Mesenchymal stem cell (in vitro differentiated cells and primary cell): ENCODE results near the gene IL4.

Source experiments
- DNase-seq: peaks from one replicate; pipeline ENCODE4 v3.0.0-alpha.2; 2013
- H2AFZ ChIP-seq: one replicate; pipeline ENCODE4 v1.6.1; 2013; ENCODE audit warnings: low read depth, mild to moderate bottlenecking, control low read depth, inconsistent platforms, low read length, moderate library complexity
- H2AK5ac ChIP-seq: 2 replicates; pipeline ENCODE4 v1.6.1; 2013; ENCODE audit warnings: low read length, moderate library complexity, mild to moderate bottlenecking, inconsistent platforms; ENCODE audit not compliant: severe bottlenecking
- H2BK120ac ChIP-seq: one replicate; pipeline ENCODE4 v1.6.1; 2013; ENCODE audit warnings: low read depth, mild to moderate bottlenecking, inconsistent platforms, low read length, moderate library complexity
- H2BK12ac ChIP-seq, 2 experiments: one replicate each; pipeline ENCODE4 v1.6.1; 2013; ENCODE audit warnings: inconsistent platforms in 2 of 2, low read length in 2 of 2, mild to moderate bottlenecking in 2 of 2, moderate library complexity in 2 of 2, control low read depth in 1 of 2
- H2BK15ac ChIP-seq: one replicate; pipeline ENCODE4 v1.6.1; 2013; ENCODE audit warnings: mild to moderate bottlenecking, low read depth, inconsistent platforms; ENCODE audit not compliant: poor library complexity, severe bottlenecking
- H2BK5ac ChIP-seq: 2 replicates; pipeline ENCODE4 v1.6.1; 2013; ENCODE audit warnings: low read depth, mild to moderate bottlenecking, low read length, control low read depth, inconsistent platforms; ENCODE audit not compliant: poor library complexity, severe bottlenecking
- H3K14ac ChIP-seq, 2 experiments: one replicate each; pipeline ENCODE4 v1.6.1; 2013; ENCODE audit warnings: inconsistent platforms in 2 of 2, low read length in 2 of 2, control low read depth in 1 of 2, mild to moderate bottlenecking in 1 of 2, moderate library complexity in 1 of 2
- H3K18ac ChIP-seq, 2 experiments: one replicate each; pipeline ENCODE4 v1.6.1; 2013; ENCODE audit warnings: inconsistent platforms in 2 of 2, low read length in 2 of 2, control low read depth in 1 of 2, low read depth in 1 of 2, mild to moderate bottlenecking in 1 of 2
- H3K23ac ChIP-seq, 2 experiments: one replicate each; pipeline ENCODE4 v1.6.1; 2013; ENCODE audit warnings: inconsistent platforms in 2 of 2, low read length in 2 of 2, mild to moderate bottlenecking in 2 of 2, moderate library complexity in 2 of 2, control low read depth in 1 of 2
- H3K27ac ChIP-seq: 2 replicates; pipeline ENCODE4 v1.5.1; 2013; ENCODE audit warnings: mild to moderate bottlenecking, moderate library complexity, low read length, control low read depth, inconsistent platforms; ENCODE audit not compliant: poor library complexity, severe bottlenecking
- H3K27me3 ChIP-seq, 2 experiments: 2 replicates each; pipeline versions ENCODE4 v1.6.1 to v1.7.0; 2013; ENCODE audit warnings: low read length in 2 of 2, mild to moderate bottlenecking in 2 of 2, moderate library complexity in 2 of 2, control low read depth in 1 of 2, inconsistent platforms in 1 of 2; ENCODE audit not compliant: control insufficient read depth in 1 of 2, insufficient read depth in 1 of 2
- H3K36me3 ChIP-seq, 2 experiments: 2 replicates each; pipeline versions ENCODE4 v1.6.1 to v1.7.0; 2013; ENCODE audit warnings: low read length in 2 of 2, control low read depth in 1 of 2, inconsistent platforms in 1 of 2, low read depth in 1 of 2, mild to moderate bottlenecking in 1 of 2; ENCODE audit not compliant: insufficient read depth in 2 of 2, control insufficient read depth in 1 of 2
- H3K4ac ChIP-seq, 2 experiments: one replicate each; pipeline ENCODE4 v1.6.1; 2013; ENCODE audit warnings: inconsistent platforms in 2 of 2, low read length in 2 of 2, mild to moderate bottlenecking in 2 of 2, moderate library complexity in 2 of 2, control low read depth in 1 of 2, low read depth in 1 of 2
- H3K4me1 ChIP-seq: 2 replicates; pipeline ENCODE4 v1.6.1; 2013; ENCODE audit warnings: low read depth, low read length, control low read depth; ENCODE audit not compliant: control insufficient read depth, insufficient read depth
- H3K4me2 ChIP-seq: 2 replicates; pipeline ENCODE4 v1.6.1; 2013; ENCODE audit warnings: low read length, mild to moderate bottlenecking, inconsistent platforms; ENCODE audit not compliant: poor library complexity, severe bottlenecking
- H3K4me3 ChIP-seq, 2 experiments: 2 replicates each; pipeline versions ENCODE4 v1.5.1 to v1.7.0; 2013; ENCODE audit warnings: low read length in 2 of 2, mild to moderate bottlenecking in 2 of 2, control low read depth in 1 of 2, low read depth in 1 of 2; ENCODE audit not compliant: insufficient read depth in 1 of 2
- H3K79me1 ChIP-seq: replicated peaks from 2 replicates; pipeline ENCODE4 v1.6.1; 2013; ENCODE audit warnings: mild to moderate bottlenecking, control low read depth, low read length, inconsistent platforms; ENCODE audit not compliant: poor library complexity, severe bottlenecking
- H3K9ac ChIP-seq: 2 replicates; pipeline ENCODE4 v1.7.0; 2013; ENCODE audit warnings: mild to moderate bottlenecking, low read length, moderate library complexity
- H3K9me3 ChIP-seq: 2 replicates; pipeline ENCODE4 v1.7.0; 2013; ENCODE audit warnings: mild to moderate bottlenecking, low read length; ENCODE audit not compliant: control insufficient read depth
- H4K8ac ChIP-seq: one replicate; pipeline ENCODE4 v1.6.1; 2013; ENCODE audit warnings: inconsistent platforms, mild to moderate bottlenecking, low read length, moderate library complexity
- H4K91ac ChIP-seq: one replicate; pipeline ENCODE4 v1.6.1; 2013; ENCODE audit warnings: mild to moderate bottlenecking, low read length, inconsistent platforms
- WGBS: methylation state at CpG from one replicate; pipeline ENCODE4 v1.1.7; 2013; ENCODE audit warnings: mixed read lengths; 5-methylcytosine and 5-hydroxymethylcytosine counted together

Gene IL4

GRCh38 chr5:132718544-132719312, 44.9 kb downstream of the IL4 start:
- H3K4me1 ChIP-seq: no peaks in the 10 kb centered on the region
- no peak overlapping the region for H3K4me2 ChIP-seq
- H3K23ac ChIP-seq: no peak overlapping the region
- H3K9me3 ChIP-seq: no peaks in the 10 kb centered on the region
- no peak overlapping the region for H2AFZ ChIP-seq
- H2BK15ac ChIP-seq: no peak overlapping the region
- H4K8ac ChIP-seq: no peak overlapping the region
- H2BK5ac ChIP-seq: no peak overlapping the region
- no peak overlapping the region for H2BK12ac ChIP-seq
- 100% methylated on average over 1 of the region's 5 CpGs for WGBS
- no peak overlapping the region for H2AK5ac ChIP-seq
- no peak overlapping the region for H3K9ac ChIP-seq
- H4K91ac ChIP-seq: no peak overlapping the region
- peaks cover 4 to 28% of the 10 kb centered on the region in 2 experiments for H3K36me3 ChIP-seq
- no peak overlapping the region for H3K27ac ChIP-seq
- H3K27me3 ChIP-seq: no peaks in the 10 kb centered on the region
- H3K4ac ChIP-seq: no peak overlapping the region
- no peak overlapping the region for H3K18ac ChIP-seq
- H3K14ac ChIP-seq: no peak overlapping the region
- H3K79me1 ChIP-seq: peaks cover 2% of the 10 kb centered on the region
- H3K4me3 ChIP-seq: no peak overlapping the region
- H2BK120ac ChIP-seq: no peak overlapping the region
- no peak for DNase-seq

GRCh38 chr5:132725745-132726144, 52.0 kb downstream of the IL4 start:
- no peak overlapping the region for H2BK5ac ChIP-seq
- H2BK12ac ChIP-seq: no peak overlapping the region
- H2AK5ac ChIP-seq: no peak overlapping the region
- no peak for DNase-seq
- H3K4me3 ChIP-seq: no peak overlapping the region
- peaks cover 14% of the 10 kb centered on the region for H3K79me1 ChIP-seq
- no peak overlapping the region for H3K14ac ChIP-seq
- no peak overlapping the region for H3K18ac ChIP-seq
- WGBS: no CpG with 5 or more reads among the region's 2 CpGs
- H3K4me2 ChIP-seq: no peak overlapping the region
- no peak overlapping the region for H3K23ac ChIP-seq
- H3K9me3 ChIP-seq: no peaks in the 10 kb centered on the region
- peaks cover 8 to 16% of the 10 kb centered on the region in 2 experiments for H3K36me3 ChIP-seq
- H3K4me1 ChIP-seq: no peaks in the 10 kb centered on the region
- no peak overlapping the region for H2AFZ ChIP-seq
- no peak overlapping the region for H3K27ac ChIP-seq
- H2BK15ac ChIP-seq: no peak overlapping the region
- H2BK120ac ChIP-seq: no peak overlapping the region
- H4K8ac ChIP-seq: no peak overlapping the region
- H3K9ac ChIP-seq: no peak overlapping the region
- H4K91ac ChIP-seq: no peak overlapping the region
- H3K4ac ChIP-seq: no peak overlapping the region
- no peaks in the 10 kb centered on the region for H3K27me3 ChIP-seq

GRCh38 chr5:132729896-132730295, 56.1 kb downstream of the IL4 start:
- Histone ChIP-seq H3K23ac (no peak overlapping the region), H3K4me1 (no peaks in the 10 kb centered on the region), H3K4ac (no peak overlapping the region), H2AFZ (no peak overlapping the region), H2BK5ac (no peak overlapping the region), H2BK120ac (no peak overlapping the region), H3K79me1 (peaks cover 16% of the 10 kb centered on the region), H3K9me3 (no peaks in the 10 kb centered on the region), H3K4me3 (no peak overlapping the region), H3K36me3 (peaks cover 10 to 30% of the 10 kb centered on the region in 2 experiments), H3K4me2 (no peak overlapping the region), H3K14ac (no peak overlapping the region), H2BK15ac (no peak overlapping the region), H4K91ac (no peak overlapping the region), H2AK5ac (no peak overlapping the region), H3K18ac (no peak overlapping the region), H2BK12ac (no peak overlapping the region), H3K27me3 (no peaks in the 10 kb centered on the region), H3K9ac (no peak overlapping the region), H3K27ac (no peak overlapping the region), H4K8ac (no peak overlapping the region)
- 92% methylated on average over 8 of the region's 10 CpGs for WGBS
- DNase-seq: no peak
